ENCODE data around the gene PI4K2A. TPM values are rescaled to one million over a fixed set of nuclear protein-coding genes. Genes with fewer than 3 reads are reported as not detected.
"Not testable (repeated sequence)": the region's sequence is repeated elsewhere in the genome, so short reads cannot be mapped to it uniquely, and the experiment has no call there.

The PI4K2A gene
- total RNA-seq, 1 donor from 2014 or later, result 10.1 TPM

DNA sequence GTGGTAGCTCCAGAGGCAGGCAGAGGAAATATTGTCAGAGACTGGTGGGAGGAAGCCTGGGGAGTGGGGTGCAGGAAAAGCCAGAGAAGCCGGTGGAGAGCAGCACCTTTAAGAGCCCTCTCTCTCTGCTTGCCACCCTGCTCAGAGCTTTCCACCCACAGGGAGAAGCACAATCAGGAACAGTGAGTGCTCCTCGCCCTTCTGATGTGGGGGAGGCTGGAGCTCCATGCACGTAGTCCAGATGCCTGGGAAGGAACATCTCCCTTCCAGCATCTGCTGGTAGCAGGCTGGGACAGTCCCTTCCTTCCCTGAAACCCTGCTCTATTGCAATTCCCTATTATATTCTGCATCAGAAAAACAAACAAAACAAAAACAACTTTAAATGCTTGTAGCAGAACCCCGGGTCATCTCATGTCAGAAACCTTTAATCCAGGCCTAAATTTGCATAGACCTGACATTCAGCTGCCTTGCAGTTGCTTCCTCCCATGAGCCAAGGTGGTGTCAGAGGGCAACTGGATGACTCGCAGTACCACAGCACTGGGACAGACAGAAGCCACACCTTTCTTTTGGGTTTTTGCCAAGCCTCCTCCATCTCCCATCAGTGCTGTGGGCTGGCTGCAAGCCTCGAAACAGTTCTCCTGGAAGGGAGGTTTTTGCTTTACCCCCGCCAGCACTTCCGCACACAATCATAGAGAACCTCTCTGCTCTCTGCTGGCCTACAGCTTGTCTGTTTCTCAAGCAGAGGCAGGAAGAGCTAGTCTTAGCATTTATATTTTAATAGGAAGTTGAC lies 33.5 kb downstream of the PI4K2A start:
- DNase-seq (ENCODE audit: low read depth in 2 of 2), result peak in 1 of 2 donors; percentile 20

DNA sequence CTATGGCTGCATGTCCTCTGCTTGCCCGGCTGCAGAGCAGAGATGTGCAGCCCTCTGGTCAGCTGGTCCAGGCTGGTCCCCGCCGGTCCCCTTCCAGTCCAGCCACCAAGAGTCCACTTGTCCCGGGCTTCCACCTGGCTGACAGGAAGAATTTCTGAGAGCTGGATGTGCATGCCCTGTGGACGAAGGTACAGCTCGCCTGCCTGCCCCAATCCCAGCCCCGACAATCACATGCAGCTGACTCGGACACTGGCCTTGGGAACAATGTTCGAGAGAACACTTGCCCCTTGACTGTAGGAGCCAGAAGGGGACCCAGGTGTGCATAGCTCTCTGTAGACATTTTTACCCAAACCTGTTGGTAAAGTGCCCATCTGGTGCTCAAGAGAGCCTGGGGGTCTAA lies 34.8 kb downstream of the PI4K2A start:
- no peak for DNase-seq (ENCODE audit: low read depth in 2 of 2)

DNA sequence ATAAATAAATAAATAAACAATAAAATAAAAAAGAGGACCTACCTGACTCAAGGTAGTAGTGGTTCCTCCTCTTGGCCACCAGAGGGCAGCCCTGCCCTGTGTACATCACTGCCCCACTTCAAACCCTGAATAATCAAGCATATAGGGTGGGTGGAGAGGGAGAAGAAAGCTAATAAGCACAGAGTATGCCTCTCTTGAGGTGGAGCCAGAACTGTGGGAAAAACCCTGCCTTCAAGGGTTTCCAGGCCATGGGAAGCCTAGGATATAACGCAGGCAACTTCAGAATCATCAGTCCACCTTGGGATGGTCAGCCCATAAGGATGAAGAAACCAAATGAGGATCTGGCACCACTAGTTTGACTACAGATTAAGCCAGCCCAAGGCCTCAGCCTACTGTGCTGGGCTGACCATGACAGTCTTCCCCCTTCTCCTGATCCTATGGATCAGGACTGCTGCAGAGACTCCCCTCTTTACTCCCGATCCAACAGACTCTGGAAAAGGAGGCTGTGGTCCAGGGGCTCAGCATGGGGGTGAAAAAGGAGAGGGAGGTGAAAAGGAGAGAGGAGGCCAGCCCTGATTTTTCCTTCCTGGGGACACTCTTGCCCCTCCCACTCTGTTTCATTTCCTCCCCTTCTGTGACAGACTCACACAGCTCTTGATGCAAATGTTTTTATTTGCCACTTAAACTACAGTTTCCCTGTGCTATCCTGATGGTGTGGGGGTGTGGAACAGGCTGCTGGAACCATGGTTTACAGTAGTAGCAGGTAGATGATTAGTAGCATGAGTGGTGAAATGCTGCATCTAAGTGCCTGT lies 36.5 kb downstream of the PI4K2A start:
- DNase-seq (ENCODE audit: low read depth in 2 of 2), result peak; percentile 66 to 71

DNA sequence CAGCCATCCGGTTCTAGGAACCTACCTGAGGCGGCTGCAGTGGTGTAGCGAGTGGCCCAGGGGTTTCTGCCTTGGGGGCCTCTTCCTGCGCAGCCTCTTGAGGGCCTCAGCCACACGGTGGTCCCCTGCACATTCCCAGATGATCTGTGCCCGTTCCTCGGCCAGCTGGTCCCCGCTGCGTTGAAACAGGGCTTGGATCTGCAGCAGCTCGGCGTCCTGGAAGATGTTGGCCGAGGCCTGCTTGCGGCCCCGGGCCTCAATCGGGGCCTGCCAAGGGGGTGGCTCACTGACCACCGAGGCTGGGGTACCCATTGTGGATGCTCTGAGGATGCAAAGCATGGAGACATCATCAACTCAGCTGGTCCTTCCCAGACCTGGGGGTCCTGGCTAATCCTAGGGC lies 39.1 kb downstream of the PI4K2A start:
- DNase-seq (ENCODE audit: low read depth in 2 of 2), result no peak

DNA sequence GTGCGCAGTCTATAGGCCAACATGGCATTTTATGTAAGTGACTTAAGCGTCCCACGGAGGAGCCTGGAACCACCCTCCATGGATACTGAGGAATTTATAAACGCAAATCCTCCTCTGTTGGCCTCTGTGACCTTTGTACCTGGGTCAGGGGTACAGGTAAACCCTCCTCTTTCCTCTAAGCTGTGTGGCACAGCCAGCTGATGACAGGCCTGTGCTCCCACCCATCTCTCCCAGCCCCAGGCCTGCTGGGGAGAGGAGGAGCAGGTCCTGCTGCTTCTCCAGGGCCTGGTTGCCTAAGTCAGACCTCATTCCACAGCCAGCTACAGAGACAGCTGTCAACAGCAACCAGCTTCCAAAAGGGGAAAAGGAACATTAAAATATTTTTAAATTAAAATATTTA lies 41.6 kb downstream of the PI4K2A start:
- no peak for DNase-seq (ENCODE audit: low read depth in 2 of 2)

DNA sequence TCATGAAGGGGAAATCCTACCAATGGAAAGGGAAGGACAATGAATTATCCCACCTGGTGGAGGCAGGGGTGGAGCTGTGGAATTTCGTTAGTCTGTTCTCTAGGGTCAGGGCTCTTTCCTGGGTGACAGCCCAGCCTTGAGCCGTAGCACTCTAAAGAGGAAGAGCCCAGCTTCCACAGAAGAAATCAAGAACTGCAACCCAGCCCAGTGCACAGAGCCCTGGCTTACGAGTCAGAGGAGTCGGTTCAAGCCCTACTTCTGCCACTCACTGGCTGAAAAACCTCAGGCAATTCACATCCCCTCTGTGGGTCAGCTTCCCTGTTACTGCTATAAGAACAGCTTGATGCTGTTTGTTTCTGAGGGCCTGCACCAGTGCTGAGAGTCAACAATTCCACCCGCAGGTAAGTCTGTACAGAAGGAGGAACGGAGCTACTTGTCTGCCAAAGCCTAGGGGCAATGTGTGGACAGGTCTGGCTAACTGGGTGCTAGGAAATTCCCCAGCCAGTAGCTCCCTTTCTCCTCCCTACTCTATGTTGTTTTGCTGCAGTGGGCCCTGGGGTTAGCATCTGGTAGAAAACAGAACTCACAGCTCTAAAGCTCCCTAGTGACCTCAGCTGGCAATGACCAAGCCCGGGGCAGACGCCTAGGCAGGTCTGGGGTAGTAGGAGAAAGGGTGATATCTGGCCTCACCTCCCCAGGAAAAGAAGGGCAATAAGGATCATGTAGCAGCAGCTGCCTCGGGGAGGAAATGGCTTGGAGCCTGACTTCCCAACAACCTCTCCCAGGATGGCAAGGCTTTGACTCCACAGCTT lies 43.3 kb downstream of the PI4K2A start:
- DNase-seq (ENCODE audit: low read depth in 2 of 2), result peak; percentile 30 to 40

DNA sequence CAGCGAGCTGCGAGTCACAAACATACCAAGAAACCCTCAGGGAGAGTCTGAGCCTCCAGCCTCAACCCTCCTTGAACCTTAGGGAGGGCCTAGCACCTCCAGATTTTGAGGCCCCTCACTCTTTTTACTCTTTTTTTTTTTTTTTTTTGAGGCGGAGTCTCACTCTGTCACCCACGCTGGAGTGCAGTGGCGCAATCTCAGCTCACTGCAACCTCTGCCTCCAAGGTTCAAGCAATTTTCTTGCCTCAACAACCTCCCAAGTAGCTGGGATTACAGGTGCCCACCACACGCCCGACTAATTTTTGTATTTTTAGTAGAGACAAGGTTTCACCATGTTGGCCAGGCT lies 43.9 kb downstream of the PI4K2A start:
- not testable (repeated sequence) for DNase-seq (ENCODE audit: low read depth in 2 of 2)

DNA sequence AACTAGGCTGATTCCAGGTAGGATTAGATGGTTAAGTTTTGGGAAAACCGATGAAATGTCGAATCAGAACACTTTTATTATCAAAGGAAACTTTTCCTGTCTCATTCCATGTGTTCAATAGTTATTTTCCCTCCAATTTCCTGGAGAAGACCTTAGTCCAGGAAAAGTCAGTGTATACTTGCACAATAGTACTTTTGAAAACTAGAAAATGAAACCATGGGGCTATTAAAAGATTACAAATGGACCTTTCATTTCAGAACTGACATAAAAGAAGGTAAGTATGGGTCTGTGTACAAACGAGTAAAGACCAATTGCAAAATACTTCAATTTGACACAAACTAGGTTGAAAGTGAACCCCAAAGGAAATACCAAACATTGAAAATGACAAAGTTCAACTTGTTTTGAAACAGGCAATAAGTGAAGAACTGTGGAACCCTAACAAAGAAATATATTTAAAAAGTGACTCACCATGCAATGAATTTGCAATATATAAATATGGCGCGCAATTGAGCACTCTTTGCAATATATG lies 44.5 kb downstream of the PI4K2A start:
- DNase-seq (ENCODE audit: low read depth in 2 of 2), result no peak

DNA sequence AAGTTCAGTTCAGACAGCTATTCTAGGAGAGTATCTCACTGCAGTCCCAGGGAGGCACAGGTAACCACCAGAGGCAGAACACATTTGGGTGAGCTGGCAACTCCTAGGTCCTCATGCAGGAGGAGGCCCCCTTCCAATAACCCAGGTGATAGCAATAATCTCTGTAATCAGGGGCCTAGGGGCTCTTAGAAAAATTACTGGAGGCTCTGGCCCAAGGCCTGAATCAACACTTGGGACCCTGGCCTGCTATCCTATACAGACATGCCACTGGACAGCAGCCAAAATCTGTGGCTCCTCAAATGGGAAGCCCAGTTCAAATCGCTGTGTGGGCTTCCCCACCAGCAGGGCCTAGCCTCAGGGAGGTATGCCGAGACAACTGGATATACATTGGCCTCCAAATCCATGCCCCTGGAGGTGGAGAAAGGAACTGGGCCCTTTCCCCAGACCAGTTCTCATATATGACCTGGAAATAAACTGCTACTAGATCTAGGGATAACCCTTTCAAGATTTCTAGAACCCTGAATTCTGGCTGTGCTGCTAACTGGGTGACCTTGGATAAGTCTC lies 45.0 kb downstream of the PI4K2A start:
- peak in 1 of 2 donors; percentile 19 for DNase-seq (ENCODE audit: low read depth in 2 of 2)

DNA sequence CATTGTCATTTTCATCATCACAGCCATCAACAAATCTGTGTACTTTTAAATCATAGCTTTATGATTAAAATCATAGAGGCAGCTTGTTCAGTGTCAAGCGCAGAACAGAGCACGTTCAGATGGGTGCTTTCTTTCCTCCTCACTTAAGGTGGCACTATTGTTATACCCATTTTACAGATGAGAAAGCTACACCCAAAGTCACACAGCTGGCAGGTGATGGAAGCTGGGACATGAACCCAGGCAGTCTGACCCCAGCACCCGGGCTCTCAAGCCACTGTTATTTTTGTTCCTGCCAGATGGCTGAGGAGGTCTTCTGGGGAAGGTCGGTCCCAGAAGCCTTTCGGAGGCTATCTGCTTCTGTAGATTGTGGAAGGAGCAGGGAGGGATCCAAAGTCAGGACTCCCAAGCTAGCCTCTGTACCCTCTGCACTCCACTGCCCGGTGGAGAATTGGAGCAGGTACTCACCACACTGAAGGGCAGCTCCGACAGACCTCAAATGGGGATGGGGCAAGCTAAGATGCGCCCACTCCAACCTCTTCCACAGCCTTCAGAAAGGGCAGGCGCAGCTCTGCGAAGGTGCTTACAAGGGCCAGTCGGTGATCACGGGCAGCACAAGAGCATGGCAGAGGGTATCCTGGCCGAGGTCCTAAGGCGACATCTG lies 46.0 kb downstream of the PI4K2A start:
- peak in 1 of 2 donors; percentile 36 for DNase-seq (ENCODE audit: low read depth in 2 of 2)

DNA sequence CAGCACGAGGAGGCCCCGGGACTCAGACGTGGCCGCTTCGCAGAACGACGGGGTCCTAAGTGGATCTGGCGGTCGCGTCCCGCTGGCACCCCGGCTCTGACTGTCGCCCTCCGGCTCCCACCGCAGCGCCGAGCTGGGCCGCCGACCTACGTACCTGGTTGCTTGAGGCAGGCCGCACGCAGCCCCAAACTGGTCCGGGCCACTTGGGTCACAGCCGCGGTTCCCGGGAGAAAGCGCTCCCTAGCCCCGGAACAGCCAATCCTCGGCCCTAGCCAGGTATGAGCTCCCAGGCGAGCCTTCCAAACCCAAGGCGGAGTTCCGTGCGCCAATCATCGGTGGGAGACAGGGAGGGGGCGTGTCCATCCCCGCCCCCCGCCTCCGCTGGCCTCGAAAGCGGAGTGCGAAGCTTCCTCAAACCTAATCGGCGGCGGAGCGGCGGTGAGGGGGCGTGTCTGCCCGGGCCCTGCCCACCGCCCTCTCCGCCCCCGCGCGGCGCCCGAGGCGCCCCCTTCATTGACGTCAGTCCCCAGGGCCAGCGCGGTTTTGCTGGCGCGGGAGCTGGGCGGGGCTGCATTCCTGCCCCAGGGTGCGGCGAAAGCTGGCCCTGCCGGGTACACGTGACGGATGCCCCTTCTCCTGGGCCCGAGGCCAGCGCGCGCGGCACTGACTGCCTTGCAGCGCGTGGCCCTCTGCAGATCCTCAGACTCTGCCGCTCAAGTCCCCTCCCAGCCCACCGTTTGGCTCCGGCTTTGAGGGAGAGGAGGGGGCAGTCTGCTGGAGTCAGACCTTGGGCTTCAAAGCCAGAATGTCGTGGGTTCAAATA lies 46.7 kb downstream of the PI4K2A start, which contains the start of gene AVPI1:
AVPI1 (minus strand) TSS at position 280 of the 823 bp plus-strand sequence. CDS start 7,336 bp downstream, outside the sequence.
- peak; percentile 96 to 97 for DNase-seq (ENCODE audit: low read depth in 2 of 2)

DNA sequence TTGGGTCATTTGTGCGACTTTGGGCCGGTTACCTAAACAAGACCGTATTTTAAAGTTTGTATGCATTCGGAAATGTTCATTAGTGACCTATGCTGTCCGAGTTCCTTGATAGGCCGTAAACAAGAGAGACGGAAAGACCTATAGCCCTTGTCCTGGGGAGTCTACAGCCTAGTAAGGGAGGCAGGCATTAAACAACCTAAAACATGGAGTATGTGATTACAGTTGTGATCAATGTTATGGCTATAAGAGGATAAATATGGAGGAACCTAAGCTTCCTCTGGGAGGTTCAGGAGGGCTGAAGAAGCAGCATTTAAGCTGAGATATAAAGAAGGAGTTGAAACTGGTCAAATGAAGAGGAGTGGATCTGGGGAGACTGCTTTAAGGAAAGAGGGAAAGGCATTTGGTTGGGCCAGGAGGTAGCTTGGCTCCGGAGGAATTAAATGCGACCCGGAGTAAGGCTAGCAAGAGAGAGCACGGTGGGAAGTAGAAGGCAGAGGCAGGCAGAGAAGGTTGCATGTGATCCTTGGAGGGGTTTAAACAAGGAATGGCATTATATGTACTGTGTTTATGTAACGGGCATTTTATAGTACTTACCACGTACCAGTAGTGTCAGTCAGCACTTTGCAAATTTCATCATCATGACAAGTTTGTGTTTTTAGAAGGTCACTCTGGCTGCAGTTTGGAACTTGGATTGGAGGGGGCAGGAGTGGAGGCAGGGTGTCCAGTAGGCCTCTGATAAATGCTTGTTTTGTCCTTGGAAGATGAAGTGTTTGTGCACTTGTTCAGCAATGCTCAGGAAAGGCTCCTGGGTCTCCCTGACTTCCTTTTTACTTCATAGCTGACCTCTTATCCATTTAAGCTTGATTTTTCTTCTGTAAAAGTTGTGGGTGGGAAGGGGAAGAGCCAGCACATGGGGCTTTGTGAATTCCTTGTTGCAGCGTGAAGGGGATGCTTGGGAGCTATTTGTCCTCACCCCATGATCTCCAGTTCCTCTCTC lies 47.6 kb downstream of the PI4K2A start:
- DNase-seq (ENCODE audit: low read depth in 2 of 2), result peak in 1 of 2 donors; percentile 25

DNA sequence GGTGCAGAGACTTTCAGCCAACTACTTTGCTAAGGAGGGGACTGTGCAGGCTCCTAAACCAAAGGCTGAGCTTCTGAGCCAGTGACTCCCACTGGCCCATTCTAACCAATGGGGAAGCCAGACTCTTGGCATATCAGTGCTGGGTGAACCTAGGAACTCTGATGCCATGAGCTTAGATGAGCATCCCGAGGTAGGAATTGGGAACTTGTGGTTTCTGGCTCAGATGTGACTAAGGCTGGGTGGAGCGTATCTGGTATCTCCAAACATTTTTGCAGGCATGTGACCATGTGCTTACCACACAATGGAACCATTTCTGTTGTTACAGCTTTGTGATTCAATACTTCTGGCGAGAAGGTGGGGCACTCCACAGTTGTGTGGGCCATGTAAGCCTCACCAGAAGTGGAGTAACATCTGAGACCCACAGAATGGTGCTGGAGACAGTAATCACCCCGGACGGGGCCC lies 49.1 kb downstream of the PI4K2A start:
- peak in 1 of 2 donors; percentile 37 for DNase-seq (ENCODE audit: low read depth in 2 of 2)

DNA sequence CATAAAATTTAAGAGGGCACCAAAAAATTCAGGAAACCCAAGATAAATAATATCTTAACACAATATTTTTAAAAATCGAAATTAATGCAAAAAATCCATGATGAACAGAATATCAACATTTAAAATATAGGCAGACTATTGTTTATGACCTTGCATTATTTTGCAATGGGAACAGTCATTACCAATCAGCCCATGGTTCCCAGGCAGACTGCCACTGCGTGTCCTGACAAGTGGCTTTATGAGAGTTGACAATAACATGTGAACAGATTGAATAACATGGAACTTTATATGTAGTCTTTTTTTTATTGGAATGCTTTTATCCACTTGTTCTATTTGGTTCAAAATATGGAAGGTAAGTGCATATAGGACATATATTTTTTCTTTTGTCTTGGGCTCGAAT lies 49.7 kb downstream of the PI4K2A start:
- DNase-seq (ENCODE audit: low read depth in 2 of 2), result no peak

DNA sequence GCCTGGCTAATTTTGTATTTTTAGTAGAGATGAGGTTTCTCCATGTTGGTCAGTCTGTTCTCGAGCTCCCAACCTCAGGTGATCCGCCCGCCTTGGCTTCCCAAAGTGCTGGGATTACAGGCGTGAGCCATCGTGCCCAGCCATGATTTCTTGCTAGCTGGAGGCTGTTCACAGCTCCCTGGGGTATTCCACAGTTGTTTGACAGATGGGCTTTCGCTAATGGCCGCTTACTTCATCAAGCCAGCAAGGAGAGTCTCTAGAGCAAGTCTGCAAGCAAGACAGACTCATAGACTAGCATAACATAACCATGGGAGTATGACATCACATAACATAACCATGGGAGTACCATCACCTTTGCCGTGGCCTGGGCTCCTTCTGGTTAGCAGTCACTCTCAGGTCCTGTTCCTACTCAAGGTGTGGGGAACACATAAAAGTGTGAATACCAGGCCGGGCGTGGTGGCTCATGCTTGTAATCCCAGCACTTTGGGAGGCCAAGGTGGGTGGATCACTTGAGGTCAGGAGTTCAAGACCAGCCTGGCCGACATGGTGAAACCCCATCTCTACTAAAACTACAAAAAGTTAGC lies 57.7 kb downstream of the PI4K2A start:
- DNase-seq (ENCODE audit: low read depth in 2 of 2), result not testable (repeated sequence)

DNA sequence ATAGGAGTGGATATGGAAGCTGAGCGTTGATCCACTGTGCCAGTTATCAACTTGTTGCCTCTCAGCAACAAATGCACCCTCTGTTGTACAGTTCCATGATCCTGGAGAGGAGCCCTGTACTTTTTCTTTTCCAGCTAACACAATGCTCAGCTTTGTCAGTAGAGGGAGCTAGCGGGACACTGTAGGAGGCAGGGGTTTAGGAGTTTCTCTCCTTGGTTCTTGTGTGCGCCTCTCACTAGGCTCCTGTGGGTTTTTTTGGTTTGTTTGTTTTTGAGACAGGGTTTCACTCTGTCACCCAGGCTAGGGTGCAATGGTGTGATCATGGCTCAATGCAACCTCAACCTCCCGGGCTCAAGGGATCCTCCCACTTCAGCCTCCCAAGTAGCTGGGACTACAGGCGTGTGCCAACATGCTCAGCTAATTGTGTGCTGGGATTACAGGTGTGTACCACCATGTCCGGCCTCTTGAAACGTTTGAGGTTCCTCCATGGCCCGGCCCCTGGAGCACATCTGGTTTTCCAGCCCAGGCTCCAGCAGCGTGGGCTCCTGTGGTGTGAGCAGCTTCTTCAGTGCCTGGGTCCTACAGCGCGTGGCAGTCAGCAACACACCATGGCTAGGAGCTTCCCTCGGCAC lies 61.1 kb downstream of the PI4K2A start:
- peak; percentile 71 to 78 for DNase-seq (ENCODE audit: low read depth in 2 of 2)

DNA sequence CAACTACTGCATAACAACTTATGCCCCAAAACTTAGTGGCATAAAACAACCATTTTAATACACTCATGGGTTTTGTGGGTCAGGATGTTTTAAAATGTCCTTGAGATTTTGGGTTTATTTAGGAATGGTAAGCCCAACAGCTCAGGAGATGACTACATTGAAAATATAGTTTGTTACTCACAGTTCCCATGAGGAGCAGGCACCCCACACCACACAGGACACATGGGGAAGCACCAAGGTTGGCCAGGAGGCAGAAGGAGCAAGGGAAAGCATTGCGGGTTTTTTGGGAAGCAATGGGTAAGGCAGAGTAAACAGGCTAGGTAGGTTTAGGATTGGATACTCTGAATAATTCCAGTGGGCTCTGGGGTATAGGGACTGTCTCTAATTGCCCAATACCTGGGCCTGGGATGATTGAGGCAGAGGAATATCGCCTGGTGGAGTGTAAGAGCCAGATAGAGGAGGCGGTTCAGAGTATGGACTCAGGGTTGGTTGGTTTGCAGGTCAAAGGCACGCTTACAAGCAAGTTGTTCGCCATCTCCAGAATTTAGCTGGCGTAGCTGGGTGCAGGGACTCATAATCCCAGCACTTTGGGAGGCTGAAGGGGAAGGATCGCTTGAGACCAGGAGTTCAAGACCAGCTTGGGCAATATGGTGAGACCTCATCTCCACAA lies 63.1 kb downstream of the PI4K2A start:
- DNase-seq (ENCODE audit: low read depth in 2 of 2), result no peak
